Hepatocyte (in vitro differentiated cells): ENCODE data around the gene TCTN1. TPM values are rescaled to one million over a fixed set of nuclear protein-coding genes. Genes with fewer than 3 reads are reported as not detected.

Source experiments
- DNase-seq: peaks from one replicate; pipeline ENCODE4 v3.0.0-alpha.2; 2016; ENCODE audit warnings: low spot score
- H2AFZ ChIP-seq: fragments of 200-600 bp; sonication (generic); 2 replicates; pipeline ENCODE4 v1.6.0; 2016; ENCODE audit warnings: antibody characterized with exemption, mild to moderate bottlenecking
- H3K27ac ChIP-seq: fragments of 200-600 bp; sonication (generic); 2 replicates; pipeline ENCODE4 v1.5.1; 2016; ENCODE audit warnings: mild to moderate bottlenecking
- H3K27me3 ChIP-seq: fragments of 200-600 bp; sonication (generic); 2 replicates; pipeline ENCODE4 v1.6.1; 2016
- H3K36me3 ChIP-seq: fragments of 200-600 bp; sonication (generic); replicated peaks from 2 replicates; pipeline ENCODE4 v1.5.1; 2016; ENCODE audit warnings: low read depth; ENCODE audit not compliant: insufficient read depth
- H3K4me1 ChIP-seq: fragments of 200-600 bp; sonication (generic); 2 replicates; pipeline ENCODE4 v1.5.1; 2016; ENCODE audit warnings: mild to moderate bottlenecking, moderate library complexity; ENCODE audit not compliant: insufficient read depth
- H3K4me2 ChIP-seq: fragments of 200-600 bp; sonication (generic); 2 replicates; pipeline ENCODE4 v1.6.0; 2016
- H3K4me3 ChIP-seq: fragments of 200-600 bp; sonication (generic); 2 replicates; pipeline ENCODE4 v1.5.1; 2016; ENCODE audit warnings: mild to moderate bottlenecking
- H3K79me2 ChIP-seq: fragments of 200-600 bp; sonication (generic); 2 replicates; pipeline ENCODE4 v1.6.0; 2017; ENCODE audit warnings: mild to moderate bottlenecking
- H3K9me2 ChIP-seq: fragments of 200-600 bp; sonication (generic); replicated peaks from 2 replicates; pipeline ENCODE4 v1.6.0; 2017; ENCODE audit warnings: mild to moderate bottlenecking; ENCODE audit not compliant: insufficient read depth
- H3K9me3 ChIP-seq: fragments of 200-600 bp; sonication (generic); 2 replicates; pipeline ENCODE4 v1.5.1; 2016; ENCODE audit warnings: low read depth, mild to moderate bottlenecking
- H4K20me1 ChIP-seq: fragments of 200-600 bp; sonication (generic); 2 replicates; pipeline ENCODE4 v1.6.0; 2016; ENCODE audit warnings: mild to moderate bottlenecking; ENCODE audit not compliant: insufficient read depth, poor library complexity, severe bottlenecking
- EZH2 ChIP-seq: fragments of 200-600 bp; sonication (generic); IDR thresholded peaks from 2 replicates; pipeline ENCODE4 v1.6.1; 2016; ENCODE audit warnings: antibody characterized with exemption, mild to moderate bottlenecking, borderline replicate concordance
- EZH2phosphoT487 ChIP-seq: fragments of 200-600 bp; sonication (generic); IDR thresholded peaks from one replicate; pipeline ENCODE4 v1.6.1; 2018; ENCODE audit warnings: antibody characterized with exemption, mild to moderate bottlenecking, low read depth, moderate library complexity; ENCODE audit not compliant: unreplicated experiment, severe bottlenecking
- WGBS: methylation state at CpG from one replicate; pipeline ENCODE4 v1.1.6; 2016; ENCODE audit warnings: low lambda C conversion rate; ENCODE audit errors: missing lambda C conversion rate; 5-methylcytosine and 5-hydroxymethylcytosine counted together
- polyA plus RNA-seq: library from polyadenylated mRNA; unstranded; fragments of >200 nt; fragmentation: Nextera tagmentation; extraction: Ambion mirVana; gene quantifications from 2 replicates; pipeline ENCODE4 v1.2.1, GENCODE V29; 2016
- total RNA-seq: library from RNA; depleted of rRNA; stranded (reverse); fragments of >200 nt; gene quantifications from 2 replicates; pipeline ENCODE4 v1.2.3, GENCODE V29; 2014
- TF ChIP-seq, protein P1 (sequence below): fragments of 200-600 bp; sonication (generic); IDR thresholded peaks from 2 replicates; pipeline ENCODE4 v1.5.1; 2016; ENCODE audit warnings: antibody characterized with exemption, mild to moderate bottlenecking; ENCODE audit not compliant: poor library complexity

TCTN1 gene
- total and polyA plus RNA-seq, 2 experiments from 2014 or later = 39.0 to 40.6 TPM

DNA sequence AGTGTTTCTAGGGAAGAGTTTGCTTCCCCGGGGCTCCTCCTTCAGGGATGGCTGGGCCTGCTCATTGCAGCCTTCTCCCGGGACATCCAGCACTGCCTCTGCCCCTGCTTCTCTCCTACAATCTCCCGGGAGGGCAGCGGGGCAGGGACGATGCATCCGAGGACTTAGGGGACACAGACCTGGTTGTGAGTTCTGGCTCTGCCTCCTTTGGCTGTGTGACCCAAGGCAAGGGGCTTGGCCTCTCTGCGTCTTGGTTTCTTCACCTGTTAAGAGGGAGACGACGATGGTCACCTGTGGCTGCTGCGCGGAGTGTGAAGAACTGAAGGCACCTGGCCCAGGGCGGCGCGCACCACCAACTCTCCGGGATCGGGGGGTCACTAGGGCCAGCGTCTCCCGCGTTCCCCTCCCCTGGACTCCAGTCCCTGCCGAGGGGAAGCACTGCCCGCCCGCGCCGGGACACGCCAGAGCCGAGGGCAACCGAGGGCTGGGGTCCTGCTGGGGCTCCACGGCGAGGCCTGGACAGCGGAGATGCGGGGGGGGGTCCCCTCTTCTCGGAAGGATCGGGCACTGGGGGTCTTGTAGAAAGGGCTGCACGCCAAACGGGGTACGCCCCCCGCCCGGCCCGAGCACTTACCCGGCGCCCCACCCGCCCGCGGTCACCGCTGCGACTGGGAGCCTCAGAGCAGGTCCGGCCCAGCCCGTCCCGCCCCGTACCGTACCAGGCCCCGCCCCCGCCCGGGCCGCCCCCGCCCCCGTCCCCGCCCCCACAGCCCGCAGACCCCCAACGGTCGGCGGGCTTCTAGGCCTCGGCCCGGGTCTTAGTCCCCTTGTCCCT lies 74.7 kb downstream of the TCTN1 start, which contains the start of gene HVCN1:
Gene HVCN1 (minus strand): TSS at position 670 of the 835 bp plus-strand sequence. CDS start 5,870 bp downstream, outside the sequence.
- H3K4me3 ChIP-seq = peak within 1 kb of the TSS; percentile 50
- peak within 1 kb of the TSS; percentile 99 for H3K4me2 ChIP-seq
- no peaks in the 10 kb centered on the region for H3K9me3 ChIP-seq
- peaks cover 7% of the 10 kb centered on the region for H3K27me3 ChIP-seq
- no peaks in the 10 kb centered on the region for H3K9me2 ChIP-seq
- H3K36me3 ChIP-seq = no peaks in the 10 kb centered on the region
- DNase-seq = peak; percentile 56
- no peaks in the 10 kb centered on the region for H4K20me1 ChIP-seq
- H3K79me2 ChIP-seq = no peaks in the 10 kb centered on the region
- peak within 1 kb of the TSS; percentile 25 for H3K27ac ChIP-seq
- peak within 1 kb of the TSS; percentile 87 for H2AFZ ChIP-seq
- 10% methylated on average over 25 of the region's 64 CpGs for WGBS
- TF ChIP-seq, protein P1, sequence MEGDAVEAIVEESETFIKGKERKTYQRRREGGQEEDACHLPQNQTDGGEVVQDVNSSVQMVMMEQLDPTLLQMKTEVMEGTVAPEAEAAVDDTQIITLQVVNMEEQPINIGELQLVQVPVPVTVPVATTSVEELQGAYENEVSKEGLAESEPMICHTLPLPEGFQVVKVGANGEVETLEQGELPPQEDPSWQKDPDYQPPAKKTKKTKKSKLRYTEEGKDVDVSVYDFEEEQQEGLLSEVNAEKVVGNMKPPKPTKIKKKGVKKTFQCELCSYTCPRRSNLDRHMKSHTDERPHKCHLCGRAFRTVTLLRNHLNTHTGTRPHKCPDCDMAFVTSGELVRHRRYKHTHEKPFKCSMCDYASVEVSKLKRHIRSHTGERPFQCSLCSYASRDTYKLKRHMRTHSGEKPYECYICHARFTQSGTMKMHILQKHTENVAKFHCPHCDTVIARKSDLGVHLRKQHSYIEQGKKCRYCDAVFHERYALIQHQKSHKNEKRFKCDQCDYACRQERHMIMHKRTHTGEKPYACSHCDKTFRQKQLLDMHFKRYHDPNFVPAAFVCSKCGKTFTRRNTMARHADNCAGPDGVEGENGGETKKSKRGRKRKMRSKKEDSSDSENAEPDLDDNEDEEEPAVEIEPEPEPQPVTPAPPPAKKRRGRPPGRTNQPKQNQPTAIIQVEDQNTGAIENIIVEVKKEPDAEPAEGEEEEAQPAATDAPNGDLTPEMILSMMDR = no peak
- H3K4me1 ChIP-seq = peaks cover 6% of the 10 kb centered on the region

DNA sequence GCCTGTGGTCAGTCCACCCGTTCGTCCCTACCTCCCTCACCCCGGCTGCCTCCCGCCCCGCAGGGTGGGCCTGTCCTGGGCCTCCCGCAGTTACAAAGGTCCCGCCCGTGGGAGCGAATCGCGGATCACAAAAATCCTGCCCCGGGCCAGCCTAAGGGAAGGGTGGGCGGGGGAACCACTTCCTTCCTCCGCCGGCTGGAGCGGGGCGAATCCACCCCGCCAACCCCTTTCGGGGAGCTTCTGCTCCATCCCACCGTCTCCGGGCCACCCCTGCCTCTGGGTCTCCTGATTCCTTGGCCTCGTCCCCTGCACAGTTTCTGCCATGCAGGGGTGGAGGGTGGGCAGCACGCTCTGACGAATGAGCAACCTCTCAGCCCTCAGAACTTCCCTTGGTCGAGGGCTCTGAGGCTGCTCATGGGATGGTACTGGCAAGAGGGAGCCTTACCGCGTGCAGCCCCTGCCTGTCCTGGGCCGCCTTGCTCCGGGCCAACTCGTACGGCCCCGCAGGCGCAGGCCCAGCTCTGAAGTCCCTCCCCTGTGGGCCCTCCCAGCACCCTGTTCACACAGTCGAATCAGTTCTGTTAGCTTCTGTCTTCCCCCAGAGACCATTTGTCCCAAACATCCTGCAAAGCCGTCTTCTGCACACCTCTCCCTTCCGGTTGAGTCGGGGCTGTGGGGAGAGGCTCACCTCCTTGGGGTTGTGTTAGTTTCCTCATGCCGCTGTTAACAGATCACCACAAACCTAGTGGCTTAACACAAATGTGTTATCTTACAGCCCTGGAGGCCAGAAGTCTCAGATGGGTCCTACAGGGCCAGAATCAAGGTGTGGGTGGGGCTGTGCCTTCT lies 75.6 kb downstream of the TCTN1 start:
- Histone ChIP-seq H3K4me3 (peak overlapping the region; percentile 50), H4K20me1 (no peaks in the 10 kb centered on the region), H3K79me2 (no peaks in the 10 kb centered on the region), H3K36me3 (no peaks in the 10 kb centered on the region), H3K9me2 (no peaks in the 10 kb centered on the region), H3K27ac (peak overlapping the region; percentile 25), H2AFZ (peak overlapping the region; percentile 87), H3K9me3 (no peaks in the 10 kb centered on the region), H3K4me2 (peak overlapping the region; percentile 99), H3K4me1 (peaks cover 6% of the 10 kb centered on the region), H3K27me3 (peaks cover 7% of the 10 kb centered on the region)
- WGBS = 9% methylated on average over 33 of the region's 38 CpGs
- DNase-seq = peak; percentile 49
- TF ChIP-seq, protein P1 = no peak

DNA sequence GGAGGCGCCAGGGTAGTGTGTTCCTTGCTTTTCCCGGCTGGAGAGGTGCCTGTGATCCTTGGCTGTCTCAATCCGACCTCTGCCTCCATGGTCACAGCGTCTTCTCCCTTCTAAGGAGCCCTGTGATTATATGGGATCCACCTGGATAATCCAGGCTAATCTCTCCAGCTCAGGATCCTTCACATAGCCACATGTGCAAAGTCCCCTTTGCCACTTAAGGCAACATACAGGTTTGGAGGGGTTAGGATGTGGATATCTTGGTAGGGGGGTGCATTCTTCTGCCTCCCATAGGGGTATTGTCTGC lies 76.2 kb downstream of the TCTN1 start:
- Histone ChIP-seq H3K36me3 (no peaks in the 10 kb centered on the region), H3K4me1 (peaks cover 6% of the 10 kb centered on the region), H2AFZ (peak overlapping the region; percentile 87), H3K79me2 (no peaks in the 10 kb centered on the region), H3K9me3 (no peaks in the 10 kb centered on the region), H3K9me2 (no peaks in the 10 kb centered on the region), H3K27ac (no peak overlapping the region), H3K4me2 (peak overlapping the region; percentile 99), H3K27me3 (peaks cover 7% of the 10 kb centered on the region), H3K4me3 (no peak overlapping the region), H4K20me1 (no peaks in the 10 kb centered on the region)
- 58% methylated on average over 4 of the region's 4 CpGs for WGBS
- TF ChIP-seq EZH2 = no peak
- TF ChIP-seq EZH2phosphoT487 = no peak
- TF ChIP-seq, protein P1 = no peak
- DNase-seq = no peak
